ENCODE measurements around the gene WFDC5. TPM values are rescaled to one million over a fixed set of nuclear protein-coding genes. Genes with fewer than 3 reads are reported as not detected.

WFDC5 gene
- total RNA-seq, 1 donor from 2014 or later: not detected

Other genes starting within 250 kb of the WFDC5 start
- 76.9 and 96.6 TPM in 2 replicates for gene YWHAB, start 229.5 kb downstream of the WFDC5 start, total RNA-seq
- 0.44 and 0.79 TPM in 2 replicates for gene PABPC1L, start 205.1 kb downstream of the WFDC5 start, total RNA-seq
- 13.7 and 15.1 TPM in 2 replicates for gene TOMM34, start 154.8 kb downstream of the WFDC5 start, total RNA-seq
- 10.0 and 12.7 TPM in 2 replicates for gene STK4, start 148.7 kb downstream of the WFDC5 start, total RNA-seq
- gene KCNS1, start 14.0 kb downstream of the WFDC5 start, total RNA-seq: under 0.01 and 0.40 TPM in 2 replicates
- not detected in 2 replicates for gene WFDC12, start 9.3 kb upstream of the WFDC5 start, total RNA-seq
- not detected in 2 replicates for gene PI3, start 59.7 kb upstream of the WFDC5 start, total RNA-seq
- gene SEMG1, start 91.9 kb upstream of the WFDC5 start, total RNA-seq: not detected in 2 replicates
- not detected in 2 replicates for gene SEMG2, start 106.2 kb upstream of the WFDC5 start, total RNA-seq
- 0.79 TPM in 1 of 2 replicates, not detected in the other for gene SLPI, start 139.4 kb upstream of the WFDC5 start, total RNA-seq
- gene RBPJL, start 191.7 kb upstream of the WFDC5 start, total RNA-seq: not detected in 2 replicates
- gene MATN4, start 193.1 kb upstream of the WFDC5 start, total RNA-seq: not detected in 2 replicates
- 31.8 and 65.1 TPM in 2 replicates for gene SDC4, start 233.2 kb upstream of the WFDC5 start, total RNA-seq
- 15.9 and 28.4 TPM in 2 replicates for gene SYS1, start 248.0 kb upstream of the WFDC5 start, total RNA-seq